H1 (cell line): ENCODE data around the gene POGZ. TPM values are rescaled to one million over a fixed set of nuclear protein-coding genes. Genes with fewer than 3 reads are reported as not detected.
A peak's percentile ranks its signal among the peaks of the same experiment; 100 is the strongest.

Experiments used
- CTCF ChIA-PET: fragments of 300-600 bp; sonication (Branson Sonifier 250); formaldehyde crosslinking; loops from one replicate; lab custom pipeline; 2021; ENCODE audit not compliant: partially characterized antibody; lab: Charles Lee
- POLR2A ChIA-PET: fragments of 300-600 bp; sonication (Branson Sonifier 250); formaldehyde crosslinking; loops from one replicate; lab custom pipeline; 2021; ENCODE audit warnings: inconsistent platforms; ENCODE audit not compliant: partially characterized antibody; lab: Charles Lee
- DNase-seq, 2 experiments: peaks; one replicate each; pipeline versions ENCODE4 v3.0.0 to v3.0.0-alpha.2; 2010 to 2022; ENCODE audit warnings: low spot score in 2 of 2, low read depth in 1 of 2, mixed read lengths in 1 of 2
- FAIRE-seq: peaks from 2 replicates; lab custom pipeline; 2011; peaks lifted over from hg19 to GRCh38; lab: Jason Lieb, UNC
- H2AFZ ChIP-seq: 2 replicates; pipeline ENCODE4 v1.8.1; 2012; ENCODE audit warnings: low read length, inconsistent platforms
- H2AK5ac ChIP-seq: 2 replicates; pipeline ENCODE4 v1.6.1; 2013; ENCODE audit warnings: low read depth, low read length
- H2BK120ac ChIP-seq: replicated peaks from 2 replicates; pipeline ENCODE3; 2013; ENCODE audit warnings: low read depth, low read length, inconsistent platforms
- H2BK12ac ChIP-seq: 2 replicates; pipeline ENCODE4 v1.6.1; 2013; ENCODE audit warnings: low read depth, low read length
- H2BK15ac ChIP-seq: 2 replicates; pipeline ENCODE4 v1.6.1; 2013; ENCODE audit warnings: low read length
- H2BK20ac ChIP-seq: 2 replicates; pipeline ENCODE4 v1.6.1; 2013; ENCODE audit warnings: low read length
- H2BK5ac ChIP-seq: 2 replicates; pipeline ENCODE4 v1.6.1; 2013; ENCODE audit warnings: low read depth, low read length
- H3K14ac ChIP-seq: 2 replicates; pipeline ENCODE4 v1.6.1; 2013; ENCODE audit warnings: inconsistent platforms; ENCODE audit not compliant: insufficient read length
- H3K18ac ChIP-seq: 2 replicates; pipeline ENCODE4 v1.6.1; 2013; ENCODE audit warnings: low read length; ENCODE audit errors: extremely low read depth
- H3K23ac ChIP-seq: 2 replicates; pipeline ENCODE4 v1.6.1; 2013; ENCODE audit warnings: inconsistent platforms; ENCODE audit not compliant: insufficient read length
- H3K23me2 ChIP-seq: 2 replicates; pipeline ENCODE4 v1.6.1; 2013; ENCODE audit warnings: low read depth, low read length
- H3K27ac ChIP-seq: 2 replicates; pipeline ENCODE4 v1.6.1; 2011; ENCODE audit warnings: low read depth, low read length, inconsistent platforms
- H3K27me3 ChIP-seq, 4 experiments: replicated peaks in 1 of 4; 1 replicate in 1 of 4; 2 replicates in 3 of 4; pipeline versions ENCODE4 v1.6.1 to v1.8.1; 2011 to 2013; ENCODE audit warnings: low read length in 3 of 4, mild to moderate bottlenecking in 3 of 4, inconsistent platforms in 2 of 4, mixed read lengths in 2 of 4, moderate library complexity in 1 of 4; ENCODE audit not compliant: control insufficient read depth in 3 of 4, insufficient read depth in 3 of 4; ENCODE audit errors: extremely low read depth in 1 of 4
- H3K36me3 ChIP-seq, 4 experiments: 2 replicates each; pipeline versions ENCODE4 v1.6.1 to v1.8.1; 2011 to 2013; ENCODE audit warnings: mild to moderate bottlenecking in 4 of 4, low read length in 3 of 4, moderate library complexity in 2 of 4, control low read depth in 1 of 4, inconsistent platforms in 1 of 4; ENCODE audit not compliant: insufficient read depth in 4 of 4, control insufficient read depth in 2 of 4
- H3K4ac ChIP-seq: replicated peaks from 2 replicates; pipeline ENCODE3; 2013; ENCODE audit warnings: low read length, low read depth, mixed read lengths, inconsistent platforms; ENCODE audit not compliant: insufficient read length
- H3K4me1 ChIP-seq, 4 experiments: replicated peaks in 1 of 4; 1 replicate in 1 of 4; 2 replicates in 3 of 4; pipeline versions ENCODE4 v1.6.1 to v1.8.1; 2011 to 2013; ENCODE audit warnings: low read length in 3 of 4, inconsistent platforms in 2 of 4, mixed read lengths in 1 of 4; ENCODE audit not compliant: insufficient read depth in 4 of 4, control insufficient read depth in 3 of 4
- H3K4me2 ChIP-seq, 2 experiments: 2 replicates each; pipeline versions ENCODE4 v1.6.1 to v1.8.1; 2011 to 2013; ENCODE audit warnings: low read depth in 2 of 2, low read length in 2 of 2, control low read depth in 1 of 2, inconsistent platforms in 1 of 2, mild to moderate bottlenecking in 1 of 2; ENCODE audit not compliant: insufficient read depth in 1 of 2
- H3K4me3 ChIP-seq, 4 experiments: fragments of 200-600, 300-600 bp in 1 of 4; sonication (generic), shearing (Covaris generic), sonication (Bioruptor Twin) in 1 of 4; 2 replicates each; pipeline versions ENCODE4 v1.5.1 to v1.8.1; 2011 to 2016; ENCODE audit warnings: low read length in 4 of 4, low read depth in 3 of 4, control low read depth in 2 of 4, inconsistent platforms in 2 of 4, mild to moderate bottlenecking in 2 of 4, mixed read lengths in 1 of 4, moderate library complexity in 1 of 4; ENCODE audit not compliant: insufficient read depth in 2 of 4; ENCODE audit errors: extremely low read depth in 1 of 4
- H3K56ac ChIP-seq: replicated peaks from 2 replicates; pipeline ENCODE3; 2013; ENCODE audit warnings: low read depth, mild to moderate bottlenecking, mixed read lengths, low read length, inconsistent platforms; ENCODE audit not compliant: insufficient read length
- H3K79me1 ChIP-seq: 2 replicates; pipeline ENCODE4 v1.6.1; 2013; ENCODE audit warnings: low read depth, low read length, control low read depth
- H3K79me2 ChIP-seq, 2 experiments: 2 replicates each; pipeline versions ENCODE4 v1.6.1 to v1.8.1; 2012 to 2013; ENCODE audit warnings: low read length in 2 of 2, mild to moderate bottlenecking in 2 of 2, inconsistent platforms in 1 of 2; ENCODE audit not compliant: insufficient read depth in 2 of 2, control insufficient read depth in 1 of 2
- H3K9ac ChIP-seq, 4 experiments: replicated peaks in 1 of 4; 1 replicate in 1 of 4; 2 replicates in 3 of 4; pipeline versions ENCODE4 v1.6.1 to v1.8.1; 2011 to 2013; ENCODE audit warnings: low read depth in 3 of 4, low read length in 3 of 4, control low read depth in 2 of 4, mild to moderate bottlenecking in 2 of 4, moderate library complexity in 2 of 4, inconsistent platforms in 1 of 4; ENCODE audit errors: extremely low read depth in 1 of 4
- H3K9me3 ChIP-seq, 2 experiments: 2 replicates each; pipeline versions ENCODE4 v1.6.1 to v1.8.1; 2012 to 2013; ENCODE audit warnings: mild to moderate bottlenecking in 2 of 2, moderate library complexity in 2 of 2, control low read depth in 1 of 2, inconsistent platforms in 1 of 2, low read depth in 1 of 2, low read length in 1 of 2, mixed read lengths in 1 of 2; ENCODE audit not compliant: insufficient read depth in 2 of 2
- H4K20me1 ChIP-seq, 2 experiments: replicated peaks in 1 of 2; 2 replicates each; pipeline versions ENCODE3 to v1.8.1; 2011 to 2013; ENCODE audit warnings: inconsistent platforms in 2 of 2, low read length in 2 of 2, mild to moderate bottlenecking in 1 of 2; ENCODE audit not compliant: insufficient read depth in 2 of 2, control insufficient read depth in 1 of 2
- H4K5ac ChIP-seq: 2 replicates; pipeline ENCODE4 v1.6.1; 2013; ENCODE audit warnings: low read length, low read depth, mixed read lengths, inconsistent platforms; ENCODE audit not compliant: insufficient read length
- H4K8ac ChIP-seq: 2 replicates; pipeline ENCODE4 v1.8.0; 2013; ENCODE audit warnings: mild to moderate bottlenecking, moderate library complexity, low read length, inconsistent platforms; ENCODE audit not compliant: insufficient read depth; ENCODE audit errors: extremely low read depth
- H4K91ac ChIP-seq: replicated peaks from 2 replicates; pipeline ENCODE3; 2013; ENCODE audit warnings: low read length, mixed read lengths, inconsistent platforms; ENCODE audit not compliant: insufficient read length
- JUN ChIP-seq: IDR thresholded peaks from 2 replicates; pipeline ENCODE4 v1.6.1; 2011; ENCODE audit warnings: low read depth, mild to moderate bottlenecking, improper control_type of control experiment, low read length
- MAFK ChIP-seq: IDR thresholded peaks from 2 replicates; pipeline ENCODE4 v1.6.1; 2012; ENCODE audit warnings: low read depth, mild to moderate bottlenecking, improper control_type of control experiment, low read length
- WGBS, 2 experiments: shearing (Covaris generic) in 1 of 2; methylation state at CpG; one replicate each; pipeline versions ENCODE4 v1.1.6 to v1.1.7; 2013 to 2015; ENCODE audit warnings: low lambda C conversion rate in 2 of 2, mixed read lengths in 2 of 2, inconsistent platforms in 1 of 2, low coverage in 1 of 2, missing lambda C conversion rate in 1 of 2; ENCODE audit not compliant: insufficient replicate concordance in 2 of 2, insufficient coverage in 1 of 2, insufficient read length in 1 of 2; ENCODE audit errors: extremely low coverage in 1 of 2, missing lambda C conversion rate in 1 of 2; 5-methylcytosine and 5-hydroxymethylcytosine counted together
- polyA plus RNA-seq, 7 experiments: library from polyadenylated mRNA; depleted of rRNA in 3 of 7; stranded (reverse) in 5 of 7; unstranded in 2 of 7; fragments of >200 nt in 5 of 7; fragments of 200-250 nt in 2 of 7; gene quantifications; 1 replicate in 5 of 7; 2 replicates in 1 of 7; 4 replicates in 1 of 7; pipeline versions ENCODE4 v1.2.1 to v1.2.3, GENCODE V29; 2011 to 2013; ENCODE audit warnings: missing spikeins in 2 of 7, mixed read lengths in 2 of 7
- total RNA-seq: library from RNA; stranded (reverse); fragmentation: NEBNext Ultra II Directional; extraction: Animal tissue kit (Norgen Biotek cat#: 25700); gene quantifications from 2 replicates; pipeline ENCODE4 v1.2.1, GENCODE V29; 2021

Gene POGZ
- total and polyA plus RNA-seq, 2 of the 8 experiments (the other 6 are each of a cell fraction or from before 2014, with no cell fraction given) = 66.4 to 105 TPM

- H4K5ac ChIP-seq = no peak overlapping the region
- TF ChIP-seq MAFK (peak; percentile 25; the same call in 1 of the 2 replicates), JUN (no peak)
- H3K79me1 ChIP-seq = no peaks in the 10 kb centered on the region
- H4K91ac ChIP-seq = no peak overlapping the region
- no peaks in the 10 kb centered on the region for H3K79me2 ChIP-seq
- H2BK5ac ChIP-seq = no peak overlapping the region
- peaks cover 0 to 11% (median 8%) of the 10 kb centered on the region in 4 experiments; a peak in 6 of 7 replicates for H3K4me1 ChIP-seq
- no peaks in the 10 kb centered on the region; a peak in 2 of 8 replicates for H3K36me3 ChIP-seq
- no peak for FAIRE-seq
- ChIA-PET CTCF (interaction anchor here (0.5 to 1.7 kb wide), 8 partner anchors 17 to 71 kb away, joined by 3 to 5 read pairs (median 4); partner anchors contain the start of gene PSMB4), POLR2A (interaction anchor here (0.6 to 2.1 kb wide), 9 partner anchors 10 to 121 kb away, joined by 3 to 12 read pairs (median 4); partner anchors contain the start of genes PI4KB, PSMB4 and RFX5)
- H3K4ac ChIP-seq = no peak overlapping the region
- H4K8ac ChIP-seq = no peak overlapping the region; the same call in 1 of the 2 replicates
- peak overlapping the region; percentile 19; the same call in 1 of the 2 replicates for H3K18ac ChIP-seq
- peak overlapping the region; percentile 59 to 60; a peak in 2 of 4 replicates for H3K4me2 ChIP-seq
- no peak overlapping the region for H2BK120ac ChIP-seq
- no peak overlapping the region for H2AK5ac ChIP-seq
- no peaks in the 10 kb centered on the region for H4K20me1 ChIP-seq
- no peak for DNase-seq
- H3K23ac ChIP-seq = no peak overlapping the region
- peaks cover 2% of the 10 kb centered on the region; the same call in 1 of the 2 replicates for H3K23me2 ChIP-seq
- H3K14ac ChIP-seq = no peak overlapping the region
- H3K27me3 ChIP-seq = no peaks in the 10 kb centered on the region
- H3K56ac ChIP-seq = no peak overlapping the region
- no peak overlapping the region for H3K27ac ChIP-seq
- H3K4me3 ChIP-seq = peak overlapping the region in 1 of 4 experiments; percentile 55; a peak in 2 of 8 replicates
- 0 out of 2 replicates have a peak overlapping the region, but pooled peaks have one; percentile 46 for H2BK15ac ChIP-seq
- H3K9ac ChIP-seq = no peak overlapping the region
- H3K9me3 ChIP-seq = no peaks in the 10 kb centered on the region
- no peak overlapping the region for H2BK20ac ChIP-seq
- H2AFZ ChIP-seq = no peak overlapping the region
- WGBS, 2 experiments = 96% methylated on average over 9 of the region's 9 CpGs; no CpG with 5 or more reads in 1 of the 2 experiments
- no peak overlapping the region for H2BK12ac ChIP-seq
These were observed 87.8 kb downstream of the POGZ start for GRCh38 chr1:151371370-151372057.
